Upper lobe of right lung (tissue), 1 donor: Measurements from ENCODE around the gene NTPCR. TPM values are rescaled to one million over a fixed set of nuclear protein-coding genes. Genes with fewer than 3 reads are reported as not detected.

Experiments
- ATAC-seq: fragments of 200-7000 bp; cut with Tn5 transposase; one replicate; pipeline ENCODE4 v1.9.1; 2020; ENCODE audit warnings: mild to moderate bottlenecking, moderate library complexity
- DNase-seq: peaks from one replicate; pipeline ENCODE4 v3.0.0-alpha.2; 2020
- H3K27ac ChIP-seq: fragments of 200-600 bp; one replicate; pipeline ENCODE4 v1.8.0; 2022
- H3K27me3 ChIP-seq: fragments of 200-600 bp; one replicate; pipeline ENCODE4 v1.8.0; 2022; ENCODE audit warnings: mild to moderate bottlenecking
- H3K36me3 ChIP-seq: fragments of 200-600 bp; one replicate; pipeline ENCODE4 v1.8.0; 2022
- H3K4me1 ChIP-seq: fragments of 200-600 bp; one replicate; pipeline ENCODE4 v1.8.0; 2022
- H3K4me3 ChIP-seq: fragments of 200-600 bp; one replicate; pipeline ENCODE4 v1.8.0; 2022; ENCODE audit warnings: mild to moderate bottlenecking
- H3K9me3 ChIP-seq: fragments of 200-600 bp; one replicate; pipeline ENCODE4 v1.8.0; 2022
- CTCF ChIP-seq: fragments of 200-600 bp; IDR thresholded peaks from one replicate; pipeline ENCODE4 v1.8.0; 2022; ENCODE audit warnings: antibody characterized with exemption
- intact Hi-C: fragments of 100-400 bp; cut with DNase I; formaldehyde crosslinking; loops from one replicate; pipeline ENCODE4 v1.11.0; 2022
- total RNA-seq: library from RNA; stranded (reverse); fragmentation: NEBNext Ultra II Directional; extraction: Animal tissue kit (Norgen Biotek cat#: 25700); gene quantifications from one replicate; pipeline ENCODE4 v1.2.1, GENCODE V29; 2021
- donor health status: DM: no; HTN: yes; CAD: no; lungs with severe emphysema.

Gene NTPCR
- total RNA-seq, 1 donor from 2014 or later, result 28.7 TPM

- no peak overlapping the region for H3K4me3 ChIP-seq
- no peak for ATAC-seq
- no peaks in the 10 kb centered on the region for H3K36me3 ChIP-seq
- no peak overlapping the region for H3K27ac ChIP-seq
- no peaks in the 10 kb centered on the region for H3K9me3 ChIP-seq
- no peak for TF ChIP-seq CTCF
- no peaks in the 10 kb centered on the region for H3K27me3 ChIP-seq
- DNase-seq, result no peak
- H3K4me1 ChIP-seq, result no peaks in the 10 kb centered on the region
- intact Hi-C loops, result no loop called here
These were observed 10.7 kb upstream of the NTPCR start for GRCh38 chr1:232939748-232940147.

- DNase-seq (no peak), ATAC-seq (no peak)
- Histone ChIP-seq H3K27me3 (no peaks in the 10 kb centered on the region), H3K4me1 (no peaks in the 10 kb centered on the region), H3K4me3 (no peak overlapping the region), H3K9me3 (no peaks in the 10 kb centered on the region), H3K36me3 (no peaks in the 10 kb centered on the region), H3K27ac (no peak overlapping the region)
- no peak for TF ChIP-seq CTCF
- intact Hi-C loops, result no loop called here
These were observed 10.1 kb upstream of the NTPCR start for GRCh38 chr1:232940262-232940661.

GRCh38 chr1:232942413-232943294 is 7.8 kb upstream of the NTPCR start:
- no peaks in the 10 kb centered on the region for H3K36me3 ChIP-seq
- DNase-seq (no peak), ATAC-seq (no peak)
- intact Hi-C loops, result no loop called here
- no peak overlapping the region for H3K27ac ChIP-seq
- no peaks in the 10 kb centered on the region for H3K27me3 ChIP-seq
- no peaks in the 10 kb centered on the region for H3K9me3 ChIP-seq
- H3K4me1 ChIP-seq, result no peaks in the 10 kb centered on the region
- no peak for TF ChIP-seq CTCF
- H3K4me3 ChIP-seq, result no peak overlapping the region

- no peak overlapping the region for H3K4me3 ChIP-seq
- no peaks in the 10 kb centered on the region for H3K9me3 ChIP-seq
- no peaks in the 10 kb centered on the region for H3K27me3 ChIP-seq
- no peak for TF ChIP-seq CTCF
- intact Hi-C loops, result no loop called here
- no peak overlapping the region for H3K27ac ChIP-seq
- H3K36me3 ChIP-seq, result no peaks in the 10 kb centered on the region
- ATAC-seq (no peak), DNase-seq (no peak)
- no peaks in the 10 kb centered on the region for H3K4me1 ChIP-seq
These were observed 6.6 kb upstream of the NTPCR start for GRCh38 chr1:232943679-232944252.

GRCh38 chr1:232944347-232944746 is 6.1 kb upstream of the NTPCR start:
- Histone ChIP-seq H3K36me3 (no peaks in the 10 kb centered on the region), H3K9me3 (no peaks in the 10 kb centered on the region), H3K27me3 (no peaks in the 10 kb centered on the region), H3K4me1 (peaks cover under 1% of the 10 kb centered on the region), H3K27ac (no peak overlapping the region), H3K4me3 (no peak overlapping the region)
- ATAC-seq, result no peak
- DNase-seq, result no peak
- intact Hi-C loops, result no loop called here
- TF ChIP-seq CTCF, result no peak
